ENCODE results near the gene CEMIP. TPM values are rescaled to one million over a fixed set of nuclear protein-coding genes. Genes with fewer than 3 reads are reported as not detected.

Gene CEMIP
- polyA plus RNA-seq, 2 of the 4 experiments (the other 2 are of a cell fraction) = 0.54 to 0.84 TPM

GRCh38 chr15:80789796-80790195 lies 10.6 kb downstream of the CEMIP start (continued):
- TF ChIP-seq, protein P1, sequence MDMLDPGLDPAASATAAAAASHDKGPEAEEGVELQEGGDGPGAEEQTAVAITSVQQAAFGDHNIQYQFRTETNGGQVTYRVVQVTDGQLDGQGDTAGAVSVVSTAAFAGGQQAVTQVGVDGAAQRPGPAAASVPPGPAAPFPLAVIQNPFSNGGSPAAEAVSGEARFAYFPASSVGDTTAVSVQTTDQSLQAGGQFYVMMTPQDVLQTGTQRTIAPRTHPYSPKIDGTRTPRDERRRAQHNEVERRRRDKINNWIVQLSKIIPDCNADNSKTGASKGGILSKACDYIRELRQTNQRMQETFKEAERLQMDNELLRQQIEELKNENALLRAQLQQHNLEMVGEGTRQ (IDR thresholded peaks at IDR 0.05) = no peak
- TF ChIP-seq NFE2L2 (conservative IDR thresholded peaks at IDR 0.05; ENCODE audit: low read length) (no peak), FOSB (CRISPR knock-in tag; IDR thresholded peaks at IDR 0.05) (no peak), GATA3 (IDR thresholded peaks at IDR 0.05; ENCODE audit: borderline replicate concordance) (no peak), FOXS1 (CRISPR knock-in tag; IDR thresholded peaks at IDR 0.05) (no peak)

DNA sequence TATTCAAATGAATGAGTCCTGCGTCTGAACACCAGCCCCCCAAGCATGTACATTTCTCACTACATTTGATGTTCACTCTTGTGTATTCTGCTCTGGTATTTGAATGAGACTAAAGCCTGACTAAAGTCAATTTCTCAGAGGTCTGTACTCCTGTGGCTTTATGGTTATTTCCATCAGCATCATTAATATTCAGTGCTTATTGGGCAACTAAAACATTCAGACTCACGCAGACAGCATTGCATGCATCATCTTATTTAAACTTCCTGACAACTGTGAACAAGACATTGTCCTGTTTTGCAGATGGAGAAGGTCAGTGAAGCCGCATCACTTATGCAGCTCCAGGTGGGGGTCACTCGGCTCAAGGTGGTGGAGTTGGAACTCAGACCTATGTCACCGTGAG lies 11.1 kb downstream of the CEMIP start:
- ATAC-seq (no peak), FAIRE-seq (no peak), DNase-seq (ENCODE audit: low read depth in 1 of 2, low spot score in 1 of 2) (no peak)
- Histone ChIP-seq H3K4me2 (no peak overlapping the region), H3K4me3 (no peak overlapping the region), H3K27ac (no peak overlapping the region), H3K9me3 (no peaks in the 10 kb centered on the region), H3K4me1 (no peaks in the 10 kb centered on the region)
- CTCF ChIA-PET = interaction anchor here (1.0 to 1.7 kb wide), 6 partner anchors 11 to 476 kb away, joined by 3 to 10 read pairs (median 4); partner anchors contain the start of gene CEMIP
- POLR2A ChIA-PET = no interaction called here
- TF ChIP-seq MAX (IDR thresholded peaks at IDR 0.05) = no peak
- no peak for TF ChIP-seq ESRRA (IDR thresholded peaks at IDR 0.05; ENCODE audit: borderline replicate concordance, low read length)
- TF ChIP-seq JUN (IDR thresholded peaks at IDR 0.05) = no peak
- no peak for TF ChIP-seq RNF2 (IDR thresholded peaks at IDR 0.05; ENCODE audit: borderline replicate concordance, low read depth)
- TF ChIP-seq MAFK (IDR thresholded peaks at IDR 0.05; ENCODE audit: partially characterized antibody) = no peak
- no peak for TF ChIP-seq KDM5A (IDR thresholded peaks at IDR 0.05)
- TF ChIP-seq HOXB5 (CRISPR knock-in tag; IDR thresholded peaks at IDR 0.05) = no peak
- 69% methylated on average over 5 of the region's 5 CpGs for WGBS (ENCODE audit: missing lambda C conversion rate)

GRCh38 chr15:80791004-80791403 lies 11.8 kb downstream of the CEMIP start:
- ChIA-PET POLR2A (no interaction called here), CTCF (interaction anchor here (1.5 to 3.6 kb wide), 3 partner anchors 11 to 223 kb away, joined by 5 to 24 read pairs (median 9); partner anchors contain the start of gene CEMIP)
- Histone ChIP-seq H3K27ac (no peak overlapping the region), H3K4me1 (no peaks in the 10 kb centered on the region), H3K4me3 (no peak overlapping the region), H3K4me2 (no peak overlapping the region), H3K9me3 (no peaks in the 10 kb centered on the region)
- WGBS (ENCODE audit: missing lambda C conversion rate) = 79% methylated on average over 1 of the region's 1 CpG
- TF ChIP-seq, protein P2, sequence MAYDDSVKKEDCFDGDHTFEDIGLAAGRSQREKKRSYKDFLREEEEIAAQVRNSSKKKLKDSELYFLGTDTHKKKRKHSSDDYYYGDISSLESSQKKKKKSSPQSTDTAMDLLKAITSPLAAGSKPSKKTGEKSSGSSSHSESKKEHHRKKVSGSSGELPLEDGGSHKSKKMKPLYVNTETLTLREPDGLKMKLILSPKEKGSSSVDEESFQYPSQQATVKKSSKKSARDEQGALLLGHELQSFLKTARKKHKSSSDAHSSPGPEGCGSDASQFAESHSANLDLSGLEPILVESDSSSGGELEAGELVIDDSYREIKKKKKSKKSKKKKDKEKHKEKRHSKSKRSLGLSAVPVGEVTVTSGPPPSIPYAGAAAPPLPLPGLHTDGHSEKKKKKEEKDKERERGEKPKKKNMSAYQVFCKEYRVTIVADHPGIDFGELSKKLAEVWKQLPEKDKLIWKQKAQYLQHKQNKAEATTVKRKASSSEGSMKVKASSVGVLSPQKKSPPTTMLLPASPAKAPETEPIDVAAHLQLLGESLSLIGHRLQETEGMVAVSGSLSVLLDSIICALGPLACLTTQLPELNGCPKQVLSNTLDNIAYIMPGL (CRISPR knock-in tag; IDR thresholded peaks at IDR 0.05; ENCODE audit: borderline replicate concordance) = no peak
- no peak for TF ChIP-seq HEYL (CRISPR knock-in tag; IDR thresholded peaks at IDR 0.05)
- FAIRE-seq = no peak
- ATAC-seq = no peak
- no peak for DNase-seq (ENCODE audit: low read depth in 1 of 2, low spot score in 1 of 2)

- no peak for FAIRE-seq
- no peak for ATAC-seq
- no peak for DNase-seq (ENCODE audit: low read depth in 1 of 2, low spot score in 1 of 2)
- no peak for TF ChIP-seq FOSL2 (IDR thresholded peaks at IDR 0.05)
- no peak for TF ChIP-seq FOSL2 (CRISPR knock-in tag; IDR thresholded peaks at IDR 0.05)
- CTCF ChIA-PET = interaction anchor here (0.8 to 1.7 kb wide), 5 partner anchors 12 to 341 kb away, joined by 3 to 8 read pairs (median 3); partner anchors contain the start of gene CEMIP
- H3K27ac ChIP-seq = no peak overlapping the region
- no peak overlapping the region for H3K4me2 ChIP-seq
- POLR2A ChIA-PET = no interaction called here
- H3K4me1 ChIP-seq = no peaks in the 10 kb centered on the region
- 51% methylated on average over 5 of the region's 5 CpGs for whole genome bisulfite sequencing (ENCODE audit: missing lambda C conversion rate)
- no peak overlapping the region for H3K4me3 ChIP-seq
- H3K9me3 ChIP-seq = no peaks in the 10 kb centered on the region
These were observed 17.2 kb downstream of the CEMIP start for GRCh38 chr15:80796407-80796806.

- Histone ChIP-seq H3K4me3 (no peak overlapping the region), H3K9me3 (no peaks in the 10 kb centered on the region), H3K4me2 (no peak overlapping the region), H3K27ac (no peak overlapping the region), H3K4me1 (no peaks in the 10 kb centered on the region)
- no peak for TF ChIP-seq FOSL2 (IDR thresholded peaks at IDR 0.05)
- no peak for TF ChIP-seq FOSL2 (CRISPR knock-in tag; IDR thresholded peaks at IDR 0.05)
- TF ChIP-seq CBX8 (IDR thresholded peaks at IDR 0.05) = no peak
- TF ChIP-seq ELK1 (IDR thresholded peaks at IDR 0.05; ENCODE audit: low read depth, low read length) = no peak
- no peak for TF ChIP-seq JUNB (IDR thresholded peaks at IDR 0.05)
- no peak for TF ChIP-seq JUN (IDR thresholded peaks at IDR 0.05)
- TF ChIP-seq MAX (IDR thresholded peaks at IDR 0.05) = no peak
- no peak for TF ChIP-seq ZC3H11A (IDR thresholded peaks at IDR 0.05)
- DNase-seq (ENCODE audit: low read depth in 1 of 2, low spot score in 1 of 2) = no peak
- ATAC-seq = no peak
- peak; percentile 68 for FAIRE-seq
- POLR2A ChIA-PET = no interaction called here
- WGBS (ENCODE audit: missing lambda C conversion rate) = 74% methylated on average over 3 of the region's 3 CpGs
- CTCF ChIA-PET = interaction anchor here (1.4 to 5.2 kb wide), 3 partner anchors 8 to 343 kb away, joined by 3 to 28 read pairs (median 5); partner anchors contain the start of gene CEMIP
These were observed 19.7 kb downstream of the CEMIP start for GRCh38 chr15:80798911-80799310.
